Adrenal gland (tissue), 5 donors: ENCODE data around the gene MAGEB3.

ENCODE experiments used
- CTCF ChIP-seq, 6 experiments: fragments of 450-650 bp in 4 of 6; fragments of 200-600 bp in 2 of 6; sonication (generic) in 1 of 6; IDR thresholded peaks; 1 replicate in 5 of 6; 2 replicates in 1 of 6; pipeline versions ENCODE4 v1.5.1 to v1.8.0; 2016 to 2021; ENCODE audit warnings: antibody characterized with exemption in 6 of 6, mild to moderate bottlenecking in 2 of 6, moderate library complexity in 1 of 6
- POLR2A ChIP-seq, 2 donors: fragments of 450-650 bp; IDR thresholded peaks; one replicate each; pipeline ENCODE4 v1.6.1; 2017; ENCODE audit warnings: antibody characterized with exemption in 2 of 2, mild to moderate bottlenecking in 2 of 2, moderate library complexity in 1 of 2
- donor health status: DM: no; HTN: no; CAD: no.

- TF ChIP-seq CTCF (IDR thresholded peaks at IDR 0.05) (no peak), POLR2A (IDR thresholded peaks at IDR 0.05) (no peak)
Measured at GRCh38 chrX:30253257-30253656, 22.8 kb downstream of the MAGEB3 start.
